CD14-positive monocyte (primary cell): ENCODE data around the gene CCDC102B. TPM values are rescaled to one million over a fixed set of nuclear protein-coding genes. Genes with fewer than 3 reads are reported as not detected.

Experiments used
- DNase-seq, 3 donors: peaks; one replicate each; pipeline ENCODE4 v3.0.0-alpha.2; 2011 to 2022
- H2AFZ ChIP-seq: 2 replicates; pipeline ENCODE4 v1.6.0; 2012; ENCODE audit warnings: mild to moderate bottlenecking, low read depth, low read length, inconsistent platforms; ENCODE audit not compliant: insufficient read depth, poor library complexity, severe bottlenecking
- H3K27ac ChIP-seq, 2 donors: 1 replicate in 1 of 2; 2 replicates in 1 of 2; pipeline ENCODE4 v1.5.1; 2012 to 2013; ENCODE audit warnings: low read length in 2 of 2, control low read depth in 1 of 2, inconsistent platforms in 1 of 2, low read depth in 1 of 2, mild to moderate bottlenecking in 1 of 2
- H3K27me3 ChIP-seq, 2 donors: one replicate each; pipeline versions ENCODE4 v1.6.0 to v1.6.1; 2011 to 2013; ENCODE audit warnings: low read length in 2 of 2; ENCODE audit not compliant: control insufficient read depth in 2 of 2, insufficient read depth in 2 of 2
- H3K36me3 ChIP-seq, 2 donors: replicated peaks in 1 of 2; 1 replicate in 1 of 2; 2 replicates in 1 of 2; pipeline versions ENCODE4 v1.5.1 to v1.6.1; 2012 to 2013; ENCODE audit warnings: low read length in 2 of 2, control low read depth in 1 of 2, inconsistent platforms in 1 of 2, mild to moderate bottlenecking in 1 of 2; ENCODE audit not compliant: insufficient read depth in 2 of 2, control insufficient read depth in 1 of 2
- H3K4me1 ChIP-seq, 2 donors: 1 replicate in 1 of 2; 2 replicates in 1 of 2; pipeline versions ENCODE4 v1.5.1 to v1.6.1; 2012 to 2013; ENCODE audit warnings: low read length in 2 of 2, control low read depth in 1 of 2, inconsistent platforms in 1 of 2, mild to moderate bottlenecking in 1 of 2, moderate library complexity in 1 of 2; ENCODE audit not compliant: insufficient read depth in 2 of 2, control insufficient read depth in 1 of 2
- H3K4me2 ChIP-seq: replicated peaks from 2 replicates; pipeline ENCODE3; 2012; ENCODE audit warnings: low read length, moderate library complexity, mild to moderate bottlenecking; ENCODE audit not compliant: poor library complexity, severe bottlenecking; ENCODE audit errors: extremely low read depth
- H3K4me3 ChIP-seq, 3 experiments: fragments of 200-600 bp in 1 of 3; sonication (generic) in 1 of 3; replicated peaks in 1 of 3; 1 replicate in 2 of 3; 2 replicates in 1 of 3; pipeline ENCODE4 v1.5.1; 2011 to 2013; ENCODE audit warnings: low read length in 3 of 3, mild to moderate bottlenecking in 3 of 3, control low read depth in 2 of 3, low read depth in 2 of 3, inconsistent platforms in 1 of 3, moderate library complexity in 1 of 3
- H3K79me2 ChIP-seq: 2 replicates; pipeline ENCODE4 v1.6.0; 2012; ENCODE audit warnings: mild to moderate bottlenecking, control low read depth, inconsistent platforms, low read length, moderate library complexity; ENCODE audit not compliant: insufficient read depth
- H3K9ac ChIP-seq: 2 replicates; pipeline ENCODE4 v1.6.0; 2017; ENCODE audit warnings: low read length, mild to moderate bottlenecking; ENCODE audit not compliant: insufficient read depth, poor library complexity, severe bottlenecking
- H3K9me3 ChIP-seq, 2 donors: replicated peaks in 1 of 2; 1 replicate in 1 of 2; 2 replicates in 1 of 2; pipeline versions ENCODE4 v1.5.1 to v1.6.1; 2012 to 2013; ENCODE audit warnings: low read length in 2 of 2, control low read depth in 1 of 2; ENCODE audit not compliant: control insufficient read depth in 1 of 2, insufficient read depth in 1 of 2
- H4K20me1 ChIP-seq: 2 replicates; pipeline ENCODE4 v1.6.0; 2012; ENCODE audit warnings: mild to moderate bottlenecking, low read length, control low read depth, moderate library complexity; ENCODE audit not compliant: insufficient read depth
- H3K27ac Mint-ChIP-seq, 7 donors: one replicate each; pipeline ENCODE4 v1.8.0; 2020; ENCODE audit warnings: mild to moderate bottlenecking in 7 of 7, mixed read lengths in 7 of 7, moderate library complexity in 6 of 7, inconsistent platforms in 2 of 7
- H3K27me3 Mint-ChIP-seq, 3 donors: one replicate each; pipeline ENCODE4 v1.8.0; 2021 to 2022; ENCODE audit warnings: low read depth in 3 of 3, mild to moderate bottlenecking in 3 of 3, mixed read lengths in 3 of 3, moderate library complexity in 3 of 3, inconsistent platforms in 1 of 3
- H3K36me3 Mint-ChIP-seq, 2 donors: one replicate each; pipeline ENCODE4 v1.8.0; 2020; ENCODE audit warnings: mixed read lengths in 2 of 2, inconsistent platforms in 1 of 2, mild to moderate bottlenecking in 1 of 2
- H3K4me1 Mint-ChIP-seq: one replicate; pipeline ENCODE4 v1.8.0; 2020; ENCODE audit warnings: mild to moderate bottlenecking, mixed read lengths
- H3K4me3 Mint-ChIP-seq, 2 donors: one replicate each; pipeline ENCODE4 v1.8.0; 2020; ENCODE audit warnings: mild to moderate bottlenecking in 2 of 2, mixed read lengths in 2 of 2, moderate library complexity in 1 of 2
- H3K9me3 Mint-ChIP-seq, 7 donors: one replicate each; pipeline ENCODE4 v1.8.0; 2020 to 2022; ENCODE audit warnings: mixed read lengths in 7 of 7, mild to moderate bottlenecking in 6 of 7, moderate library complexity in 6 of 7, inconsistent platforms in 2 of 7
- CTCF ChIP-seq: fragments of 200-600 bp; IDR thresholded peaks from one replicate; pipeline ENCODE4 v1.8.0; 2022; ENCODE audit warnings: antibody characterized with exemption, mild to moderate bottlenecking
- WGBS: methylation state at CpG from one replicate; pipeline ENCODE4 v1.1.5; 2013; ENCODE audit warnings: missing lambda C conversion rate; ENCODE audit not compliant: insufficient coverage; 5-methylcytosine and 5-hydroxymethylcytosine counted together
- intact Hi-C, 2 donors: fragments of 100-400 bp; cut with micrococcal nuclease; formaldehyde crosslinking; loops; one replicate each; pipeline versions ENCODE4 v1.15.0 to v1.15.1; 2023
- polyA plus RNA-seq, 3 donors: library from polyadenylated mRNA; depleted of rRNA in 1 of 3; unstranded in 2 of 3; stranded (reverse) in 1 of 3; fragments of 300-500 nt in 2 of 3; fragments of >200 nt in 1 of 3; fragmentation: Illumina TruSeq in 2 of 3; gene quantifications; 1 replicate in 2 of 3; 2 replicates in 1 of 3; pipeline ENCODE4 v1.2.3, GENCODE V29; 2012 to 2021

Gene CCDC102B
- polyA plus RNA-seq, 3 donors: 0.34 to 1.4 TPM; not detected in 1

GRCh38 chr18:68818584-68818983, 20.7 kb downstream of the CCDC102B start:
- no peak for TF ChIP-seq CTCF
- intact Hi-C loops: no loop called here
- Mint-ChIP-seq H3K9me3 (peaks cover 0 to 2% (median 0%) of the 10 kb centered on the region in 7 donors), H3K4me1 (no peaks in the 10 kb centered on the region), H3K27me3 (no peaks in the 10 kb centered on the region), H3K4me3 (no peak overlapping the region), H3K27ac (no peak overlapping the region), H3K36me3 (no peaks in the 10 kb centered on the region)
- no peak overlapping the region for H3K4me3 ChIP-seq
- no peaks in the 10 kb centered on the region for H3K27me3 ChIP-seq
- no peaks in the 10 kb centered on the region for H4K20me1 ChIP-seq
- no peak overlapping the region for H3K27ac ChIP-seq
- H3K36me3 ChIP-seq: no peaks in the 10 kb centered on the region
- no peaks in the 10 kb centered on the region for H3K79me2 ChIP-seq
- no CpG with 5 or more reads among the region's 2 CpGs for WGBS
- H3K4me1 ChIP-seq: no peaks in the 10 kb centered on the region
- H3K4me2 ChIP-seq: no peak overlapping the region
- no peak overlapping the region for H3K9ac ChIP-seq
- no peaks in the 10 kb centered on the region for H3K9me3 ChIP-seq
- no peak for DNase-seq
- no peak overlapping the region for H2AFZ ChIP-seq

- no peak for DNase-seq
- H3K36me3 ChIP-seq: no peaks in the 10 kb centered on the region
Measured at GRCh38 chr18:68822926-68823325, 25.0 kb downstream of the CCDC102B start.

More at GRCh38 chr18:68822926-68823325, 25.0 kb downstream of the CCDC102B start:
- no peak overlapping the region for H3K4me3 Mint-ChIP-seq
- H3K4me3 ChIP-seq: no peak overlapping the region
- no peaks in the 10 kb centered on the region for H3K27me3 ChIP-seq
- no peaks in the 10 kb centered on the region for H3K36me3 Mint-ChIP-seq
- no peaks in the 10 kb centered on the region for H4K20me1 ChIP-seq
- no peak overlapping the region for H3K9ac ChIP-seq
- H3K27ac ChIP-seq: no peak overlapping the region
- peaks cover 0 to 1% (median 0%) of the 10 kb centered on the region in 7 donors for H3K9me3 Mint-ChIP-seq
- H3K4me2 ChIP-seq: no peak overlapping the region
- no peak overlapping the region for H2AFZ ChIP-seq
- no peaks in the 10 kb centered on the region for H3K27me3 Mint-ChIP-seq
- TF ChIP-seq CTCF: no peak
- H3K79me2 ChIP-seq: no peaks in the 10 kb centered on the region
- intact Hi-C loops: no loop called here
- 94% methylated on average over 3 of the region's 5 CpGs for WGBS
- H3K9me3 ChIP-seq: no peaks in the 10 kb centered on the region
- no peaks in the 10 kb centered on the region for H3K4me1 Mint-ChIP-seq
- H3K27ac Mint-ChIP-seq: no peak overlapping the region
- no peaks in the 10 kb centered on the region for H3K4me1 ChIP-seq
